Measurements from ENCODE around the gene SLK. TPM values are rescaled to one million over a fixed set of nuclear protein-coding genes. Genes with fewer than 3 reads are reported as not detected.

The SLK gene
- total and polyA plus RNA-seq, 4 donors = 13.3 to 86.4 (median 31.3) TPM

GRCh38 chr10:104033966-104034365 is 67.0 kb downstream of the SLK start:
- TF ChIP-seq CTCF (IDR thresholded peaks at IDR 0.05; ENCODE audit: control extremely low read depth, extremely low read depth) = no peak
- DNase-seq (no peak), ATAC-seq (ENCODE audit: insufficient read depth, low FRiP score) (no peak)
- Histone ChIP-seq H3K4me1 (ENCODE audit: control insufficient read depth in 5 of 5, insufficient read depth in 5 of 5, low read length in 5 of 5) (no peaks in the 10 kb centered on the region), H3K27me3 (ENCODE audit: control insufficient read depth in 3 of 3, insufficient read depth in 3 of 3, low read length in 2 of 3) (no peaks in the 10 kb centered on the region), H3K27ac (ENCODE audit: low read depth in 1 of 2, low read length in 1 of 2) (no peak overlapping the region), H3K4me3 (no peak overlapping the region), H3K9ac (ENCODE audit: insufficient read depth in 1 of 2, low read length in 2 of 2) (no peak overlapping the region), H3K36me3 (ENCODE audit: control insufficient read depth in 4 of 4, insufficient read depth in 4 of 4, low read length in 4 of 4) (peaks cover 0 to 19% (median 7%) of the 10 kb centered on the region in 4 donors), H3K9me3 (ENCODE audit: control insufficient read depth in 4 of 4, insufficient read depth in 3 of 4, low read length in 3 of 4) (no peaks in the 10 kb centered on the region)
- 85 to 89% methylated on average over 11 of the region's 11 CpGs for WGBS, 2 donors

- ATAC-seq (ENCODE audit: insufficient read depth, low FRiP score) = no peak
Measured at GRCh38 chr10:104034401-104035193, 67.7 kb downstream of the SLK start.

GRCh38 chr10:104035194-104036068 is 68.5 kb downstream of the SLK start:
- ATAC-seq (ENCODE audit: insufficient read depth, low FRiP score) (no peak), DNase-seq (no peak)
- no peaks in the 10 kb centered on the region for H3K4me1 ChIP-seq (ENCODE audit: control insufficient read depth in 5 of 5, insufficient read depth in 5 of 5, low read length in 5 of 5)
- H3K9ac ChIP-seq (ENCODE audit: insufficient read depth in 1 of 2, low read length in 2 of 2) = no peak overlapping the region
- peaks cover 0 to 17% (median 6%) of the 10 kb centered on the region in 4 donors for H3K36me3 ChIP-seq (ENCODE audit: control insufficient read depth in 4 of 4, insufficient read depth in 4 of 4, low read length in 4 of 4)
- TF ChIP-seq CTCF (IDR thresholded peaks at IDR 0.05; ENCODE audit: control extremely low read depth, extremely low read depth) = no peak
- no peak overlapping the region for H3K4me3 ChIP-seq
- WGBS, 2 donors = 74 to 83% methylated on average over 18 of the region's 18 CpGs
- H3K27ac ChIP-seq (ENCODE audit: low read depth in 1 of 2, low read length in 1 of 2) = no peak overlapping the region
- no peaks in the 10 kb centered on the region for H3K27me3 ChIP-seq (ENCODE audit: control insufficient read depth in 3 of 3, insufficient read depth in 3 of 3, low read length in 2 of 3)
- no peaks in the 10 kb centered on the region for H3K9me3 ChIP-seq (ENCODE audit: control insufficient read depth in 4 of 4, insufficient read depth in 3 of 4, low read length in 3 of 4)

More at GRCh38 chr10:104034401-104035193, 67.7 kb downstream of the SLK start:
- no peak overlapping the region for H3K9ac ChIP-seq (ENCODE audit: insufficient read depth in 1 of 2, low read length in 2 of 2)
- H3K27ac ChIP-seq (ENCODE audit: low read depth in 1 of 2, low read length in 1 of 2) = no peak overlapping the region
- WGBS, 2 donors = 68 to 71% methylated on average over 22 to 23 of the region's 23 CpGs
- no peak for TF ChIP-seq CTCF (IDR thresholded peaks at IDR 0.05; ENCODE audit: control extremely low read depth, extremely low read depth)
- no peaks in the 10 kb centered on the region for H3K27me3 ChIP-seq (ENCODE audit: control insufficient read depth in 3 of 3, insufficient read depth in 3 of 3, low read length in 2 of 3)
- H3K4me3 ChIP-seq = no peak overlapping the region
- no peak for DNase-seq
- H3K36me3 ChIP-seq (ENCODE audit: control insufficient read depth in 4 of 4, insufficient read depth in 4 of 4, low read length in 4 of 4) = peaks cover 0 to 17% (median 7%) of the 10 kb centered on the region in 4 donors
- no peaks in the 10 kb centered on the region for H3K4me1 ChIP-seq (ENCODE audit: control insufficient read depth in 5 of 5, insufficient read depth in 5 of 5, low read length in 5 of 5)
- no peaks in the 10 kb centered on the region for H3K9me3 ChIP-seq (ENCODE audit: control insufficient read depth in 4 of 4, insufficient read depth in 3 of 4, low read length in 3 of 4)

All from lung (tissue), 12 donors.